NCI-H345 treated with DMSO at 0.1 percent for 48 hours (cell line): Measurements from ENCODE around the gene FXR2.

Experiments
- DNase-seq: peaks from one replicate; lab custom pipeline; 2025; ENCODE audit not compliant: unreplicated experiment; lab: John Stamatoyannopoulos, UW

Gene FXR2

GRCh38 chr17:7573324-7574080, 41.2 kb downstream of the FXR2 start:
- peak; percentile 22 for DNase-seq

GRCh38 chr17:7572588-7573323, 41.9 kb downstream of the FXR2 start:
- peak; percentile 90 for DNase-seq

GRCh38 chr17:7572338-7572587, 42.4 kb downstream of the FXR2 start:
- no peak for DNase-seq

GRCh38 chr17:7570351-7570750, 44.3 kb downstream of the FXR2 start:
- DNase-seq, result no peak

GRCh38 chr17:7569571-7569970, 45.1 kb downstream of the FXR2 start:
- no peak for DNase-seq

GRCh38 chr17:7563115-7563869, 51.4 kb downstream of the FXR2 start:
- DNase-seq, result no peak

- no peak for DNase-seq
Measured at GRCh38 chr17:7562208-7562605, 52.5 kb downstream of the FXR2 start.

- peak; percentile 42 for DNase-seq
Measured at GRCh38 chr17:7561589-7562207, 53.0 kb downstream of the FXR2 start, which contains the start of gene SENP3. Gene SENP3, plus strand, starts transcription at chr17:7561919. Its CDS starts 1,158 bp downstream, at chr17:7563077.

GRCh38 chr17:7561028-7561575, 53.6 kb downstream of the FXR2 start:
- DNase-seq, result peak; percentile 55

GRCh38 chr17:7560172-7561027, 54.3 kb downstream of the FXR2 start:
- no peak for DNase-seq

- DNase-seq, result no peak
Measured at GRCh38 chr17:7559320-7560171, 55.2 kb downstream of the FXR2 start.

- no peak for DNase-seq
Measured at GRCh38 chr17:7558544-7559319, 56.0 kb downstream of the FXR2 start, which contains the start of gene TNFSF13. Gene TNFSF13, plus strand, starts transcription at chr17:7558750. Its CDS starts 290 bp downstream, at chr17:7559040.

- no peak for DNase-seq
Measured at GRCh38 chr17:7557775-7558543, 56.7 kb downstream of the FXR2 start.

GRCh38 chr17:7557147-7557764, 57.4 kb downstream of the FXR2 start:
- no peak for DNase-seq

GRCh38 chr17:7556627-7557026, 58.1 kb downstream of the FXR2 start:
- DNase-seq, result no peak

GRCh38 chr17:7555320-7555948, 59.3 kb downstream of the FXR2 start:
- no peak for DNase-seq

- DNase-seq, result no peak
Measured at GRCh38 chr17:7553356-7553755, 61.3 kb downstream of the FXR2 start.
